ENCODE data around the gene KYNU.
"Not testable (repeated sequence)": the region's sequence is repeated elsewhere in the genome, so short reads cannot be mapped to it uniquely, and the experiment has no call there.

The KYNU gene

DNA sequence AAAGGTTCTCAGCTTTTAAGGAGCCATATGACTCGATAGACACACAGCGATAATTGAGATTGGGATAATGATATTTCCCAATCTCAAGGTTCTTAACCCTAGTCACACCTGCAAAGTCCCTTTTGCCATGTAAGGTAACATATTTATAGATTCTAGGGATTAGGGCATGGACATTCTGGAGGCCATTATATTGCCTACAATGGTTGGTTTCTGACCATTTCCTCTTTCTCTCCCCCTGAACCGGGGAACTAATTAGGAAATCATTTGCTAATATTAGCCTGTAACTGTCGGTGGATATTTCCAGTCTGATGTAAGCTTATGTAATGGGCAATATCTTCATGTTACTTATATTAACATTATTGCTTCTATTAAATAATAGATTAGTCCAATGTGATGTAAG, 210.9 kb downstream of the KYNU start:
- Histone ChIP-seq H3K27me3 (ENCODE audit: low read depth) (no peaks in the 10 kb centered on the region), H3K4me3 (no peak overlapping the region), H3K36me3 (replicated peaks) (no peaks in the 10 kb centered on the region), H3K9me3 (no peaks in the 10 kb centered on the region), H3K4me1 (no peaks in the 10 kb centered on the region)
- DNase-seq (ENCODE audit: low spot score in 2 of 2): no peak
- in situ Hi-C loops (cut with MboI; ENCODE audit: low sequenced_read_pairs): no loop called here

DNA sequence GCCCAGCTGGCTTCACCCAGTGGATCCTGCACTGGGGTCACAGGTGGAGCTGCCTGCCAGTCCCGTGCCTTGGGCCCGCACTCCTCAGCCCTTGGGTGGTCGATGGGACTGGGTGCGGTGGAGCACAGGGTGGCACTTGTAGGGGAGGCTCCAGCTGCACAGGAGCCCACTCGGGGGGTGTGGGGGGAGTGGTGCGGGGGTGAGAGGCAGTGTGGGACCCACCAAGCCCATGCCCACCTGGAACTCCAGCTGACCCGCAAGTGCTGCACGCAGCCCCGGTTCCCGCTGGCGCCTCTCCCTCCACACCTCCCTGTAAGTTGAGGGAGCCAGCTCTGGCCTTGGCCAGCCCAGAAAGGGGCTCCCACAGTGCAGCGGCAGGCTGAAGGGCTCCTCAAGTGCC, 212.1 kb downstream of the KYNU start:
- DNase-seq (ENCODE audit: low spot score in 2 of 2); H3K27me3 ChIP-seq (ENCODE audit: low read depth); H3K4me3 ChIP-seq; H3K36me3 ChIP-seq (replicated peaks); H3K9me3 ChIP-seq; H3K4me1 ChIP-seq; in situ Hi-C loops (cut with MboI; ENCODE audit: low sequenced_read_pairs): not testable (repeated sequence)

All from HAP-1 (cell line).